HFFc6 (cell line): ENCODE measurements around the gene SLC26A11. TPM values are rescaled to one million over a fixed set of nuclear protein-coding genes. Genes with fewer than 3 reads are reported as not detected.
A peak's percentile ranks its signal among the peaks of the same experiment; 100 is the strongest.

Experiments used
- DNase-seq: peaks from one replicate; pipeline ENCODE4 v3.0.0-alpha.2; 2018
- H3K27ac Mint-ChIP-seq: 2 replicates; pipeline ENCODE4 v1.8.0; 2020; ENCODE audit warnings: mild to moderate bottlenecking, mixed read lengths
- H3K27me3 Mint-ChIP-seq: 2 replicates; pipeline ENCODE4 v1.8.0; 2021; ENCODE audit warnings: mild to moderate bottlenecking, moderate library complexity, mixed read lengths; ENCODE audit not compliant: insufficient read depth
- H3K36me3 Mint-ChIP-seq: 2 replicates; pipeline ENCODE4 v1.8.0; 2021; ENCODE audit warnings: low read depth, mixed read lengths
- H3K4me1 Mint-ChIP-seq: 2 replicates; pipeline ENCODE4 v1.8.0; 2020; ENCODE audit warnings: low read depth, mixed read lengths
- H3K4me3 Mint-ChIP-seq: 2 replicates; pipeline ENCODE4 v1.8.0; 2020; ENCODE audit warnings: mild to moderate bottlenecking, moderate library complexity, mixed read lengths
- H3K9me3 Mint-ChIP-seq: 2 replicates; pipeline ENCODE4 v1.8.0; 2020; ENCODE audit warnings: mild to moderate bottlenecking, mixed read lengths
- total RNA-seq, 6 experiments: library from RNA; stranded (reverse); fragmentation: NEBNext Ultra II Directional; extraction: Animal tissue kit (Norgen Biotek cat#: 25700); gene quantifications; 2 replicates in 1 of 6; 3 replicates in 5 of 6; pipeline ENCODE4 v1.2.3, GENCODE V29; 2021
- TF ChIP-seq, protein P1 (sequence below): fragments of 200-600 bp; sonication (generic); IDR thresholded peaks from 2 replicates; pipeline ENCODE4 v1.5.0; 2021; ENCODE audit warnings: antibody characterized with exemption, mild to moderate bottlenecking

Gene SLC26A11
- total RNA-seq, 6 experiments from 2014 or later: 11.4 to 13.6 (median 12.5) TPM

DNA sequence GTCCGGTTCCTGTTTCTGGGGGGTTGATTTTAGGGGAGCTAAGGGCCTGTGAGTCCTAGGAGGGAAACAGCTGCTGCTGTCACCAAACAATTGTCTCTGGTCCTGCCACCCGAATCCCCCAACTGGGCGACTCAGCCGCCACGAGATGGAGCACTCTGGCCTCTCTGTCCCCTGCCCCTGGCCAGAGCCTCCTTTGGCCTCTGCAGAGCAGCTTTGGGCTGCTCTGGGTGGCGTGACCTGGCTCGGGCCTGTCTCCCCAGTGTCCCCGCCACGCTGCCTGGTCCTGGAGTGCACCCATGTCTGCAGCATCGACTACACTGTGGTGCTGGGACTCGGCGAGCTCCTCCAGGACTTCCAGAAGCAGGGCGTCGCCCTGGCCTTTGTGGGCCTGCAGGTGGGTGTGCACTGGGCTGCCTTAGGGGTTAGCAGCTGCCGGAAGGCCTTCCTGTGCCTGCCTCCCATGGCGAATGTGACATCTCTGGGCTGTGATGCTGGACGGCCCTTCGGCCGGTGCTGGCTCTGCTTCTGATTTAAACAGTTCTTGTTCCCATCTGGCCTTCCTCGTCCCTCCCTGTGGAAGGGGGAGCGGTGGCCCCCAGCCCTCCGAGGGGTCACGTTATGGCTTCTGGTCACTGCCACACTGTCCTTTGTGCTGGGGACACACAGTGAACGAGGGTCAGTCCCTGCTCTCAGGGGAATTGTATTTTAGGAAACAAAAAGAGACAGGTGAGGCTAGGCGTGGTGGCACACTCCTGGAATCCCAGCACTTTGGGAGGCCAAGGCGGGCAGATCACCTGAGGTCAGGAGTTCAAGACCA is 28.9 kb downstream of the SLC26A11 start:
- Mint-ChIP-seq H3K4me3 (no peak overlapping the region), H3K27ac (no peak overlapping the region), H3K27me3 (no peaks in the 10 kb centered on the region), H3K9me3 (no peaks in the 10 kb centered on the region), H3K4me1 (peaks cover 10% of the 10 kb centered on the region), H3K36me3 (no peaks in the 10 kb centered on the region; the same call in 1 of the 2 replicates)
- TF ChIP-seq, protein P1, sequence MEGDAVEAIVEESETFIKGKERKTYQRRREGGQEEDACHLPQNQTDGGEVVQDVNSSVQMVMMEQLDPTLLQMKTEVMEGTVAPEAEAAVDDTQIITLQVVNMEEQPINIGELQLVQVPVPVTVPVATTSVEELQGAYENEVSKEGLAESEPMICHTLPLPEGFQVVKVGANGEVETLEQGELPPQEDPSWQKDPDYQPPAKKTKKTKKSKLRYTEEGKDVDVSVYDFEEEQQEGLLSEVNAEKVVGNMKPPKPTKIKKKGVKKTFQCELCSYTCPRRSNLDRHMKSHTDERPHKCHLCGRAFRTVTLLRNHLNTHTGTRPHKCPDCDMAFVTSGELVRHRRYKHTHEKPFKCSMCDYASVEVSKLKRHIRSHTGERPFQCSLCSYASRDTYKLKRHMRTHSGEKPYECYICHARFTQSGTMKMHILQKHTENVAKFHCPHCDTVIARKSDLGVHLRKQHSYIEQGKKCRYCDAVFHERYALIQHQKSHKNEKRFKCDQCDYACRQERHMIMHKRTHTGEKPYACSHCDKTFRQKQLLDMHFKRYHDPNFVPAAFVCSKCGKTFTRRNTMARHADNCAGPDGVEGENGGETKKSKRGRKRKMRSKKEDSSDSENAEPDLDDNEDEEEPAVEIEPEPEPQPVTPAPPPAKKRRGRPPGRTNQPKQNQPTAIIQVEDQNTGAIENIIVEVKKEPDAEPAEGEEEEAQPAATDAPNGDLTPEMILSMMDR: no peak
- no peak for DNase-seq

DNA sequence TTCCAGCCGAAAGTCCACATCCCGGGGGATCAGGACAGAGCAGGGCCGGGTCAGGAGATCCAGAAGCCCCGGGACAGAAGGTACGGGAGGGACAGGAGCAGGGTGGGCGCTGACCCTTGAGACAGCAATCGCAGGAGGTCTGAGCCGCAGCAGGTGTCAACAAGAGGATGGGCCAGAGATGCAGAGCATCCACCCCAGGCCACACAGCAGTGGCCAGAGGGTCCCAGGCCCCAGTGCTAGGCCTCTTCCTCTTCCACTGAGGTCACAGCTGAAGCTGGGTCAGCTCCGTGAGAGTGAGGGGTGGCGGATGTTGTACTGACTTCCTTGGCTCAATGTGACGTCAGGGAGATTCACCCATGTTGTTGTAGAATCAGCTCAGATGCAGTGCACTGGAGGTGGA is 31.7 kb downstream of the SLC26A11 start:
- H3K36me3 Mint-ChIP-seq: no peaks in the 10 kb centered on the region; the same call in 1 of the 2 replicates
- no peak for DNase-seq
- peaks cover 2% of the 10 kb centered on the region; the same call in 1 of the 2 replicates for H3K27me3 Mint-ChIP-seq

DNA sequence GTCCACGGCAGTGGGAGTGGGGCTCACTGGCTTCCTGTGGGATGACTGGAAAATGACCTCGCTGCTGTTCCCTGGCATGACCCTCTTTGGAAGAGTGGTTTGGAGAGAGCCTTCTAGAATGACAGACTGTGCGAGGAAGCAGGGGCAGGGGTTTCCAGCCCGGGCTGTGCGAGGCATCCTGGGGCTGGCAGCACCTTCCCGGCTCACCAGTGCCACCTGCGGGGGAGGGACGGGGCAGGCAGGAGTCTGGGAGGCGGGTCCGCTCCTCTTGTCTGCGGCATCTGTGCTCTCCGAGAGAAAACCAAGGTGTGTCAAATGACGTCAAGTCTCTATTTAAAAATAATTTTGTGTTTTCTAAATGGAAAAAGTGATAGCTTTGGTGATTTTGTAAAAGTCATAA is 32.6 kb downstream of the SLC26A11 start:
- Mint-ChIP-seq H3K9me3 (no peaks in the 10 kb centered on the region), H3K4me3 (no peak overlapping the region), H3K4me1 (peaks cover 28% of the 10 kb centered on the region), H3K36me3 (no peaks in the 10 kb centered on the region; the same call in 1 of the 2 replicates), H3K27me3 (peaks cover 2% of the 10 kb centered on the region; the same call in 1 of the 2 replicates), H3K27ac (no peak overlapping the region)
- no peak for DNase-seq
- TF ChIP-seq, protein P1: no peak

More for the DNA sequence above, 31.7 kb downstream of the SLC26A11 start:
- Mint-ChIP-seq H3K4me3 (no peak overlapping the region), H3K27ac (no peak overlapping the region), H3K4me1 (peaks cover 28% of the 10 kb centered on the region), H3K9me3 (no peaks in the 10 kb centered on the region)
- TF ChIP-seq, protein P1: no peak

DNA sequence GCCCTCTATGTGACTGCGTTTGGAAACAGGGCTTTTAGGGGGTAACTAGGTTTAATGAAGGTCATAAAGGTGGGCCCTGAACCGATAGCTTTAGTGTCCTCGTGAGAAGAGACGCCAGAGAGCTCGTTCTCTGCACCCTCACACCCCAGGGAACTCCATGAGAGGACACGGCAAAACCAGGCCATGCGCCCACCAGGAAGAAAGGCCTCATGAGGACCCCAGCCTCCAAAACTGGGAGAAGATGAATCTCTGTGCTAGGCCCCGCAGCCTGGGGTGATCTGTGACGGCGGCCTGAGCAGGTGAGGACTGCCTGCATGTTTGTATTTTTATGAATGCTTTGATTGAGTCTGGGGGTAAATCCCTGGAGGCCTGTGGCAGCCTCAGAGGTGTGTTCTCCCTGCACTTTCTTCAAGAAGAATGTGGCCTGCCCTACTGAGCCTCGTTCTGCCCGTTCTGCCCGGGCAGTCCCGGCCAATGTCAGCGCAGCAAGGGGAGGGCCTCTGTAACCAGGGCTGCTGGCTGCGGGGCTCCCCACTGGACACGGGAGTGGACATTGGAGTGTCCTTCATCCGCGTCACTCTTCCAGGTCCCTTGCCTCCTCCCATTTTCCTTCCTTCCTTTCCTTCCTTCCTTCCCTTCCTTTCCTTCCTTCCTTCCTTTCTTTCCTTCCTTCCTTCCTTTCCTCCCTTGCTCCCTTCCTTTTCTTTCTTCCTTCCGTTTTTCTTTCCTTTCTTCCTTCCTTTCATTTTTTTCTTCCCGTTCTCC is 33.6 kb downstream of the SLC26A11 start:
- TF ChIP-seq, protein P1: no peak
- DNase-seq: no peak
- H3K4me1 Mint-ChIP-seq: peaks cover 31% of the 10 kb centered on the region

DNA sequence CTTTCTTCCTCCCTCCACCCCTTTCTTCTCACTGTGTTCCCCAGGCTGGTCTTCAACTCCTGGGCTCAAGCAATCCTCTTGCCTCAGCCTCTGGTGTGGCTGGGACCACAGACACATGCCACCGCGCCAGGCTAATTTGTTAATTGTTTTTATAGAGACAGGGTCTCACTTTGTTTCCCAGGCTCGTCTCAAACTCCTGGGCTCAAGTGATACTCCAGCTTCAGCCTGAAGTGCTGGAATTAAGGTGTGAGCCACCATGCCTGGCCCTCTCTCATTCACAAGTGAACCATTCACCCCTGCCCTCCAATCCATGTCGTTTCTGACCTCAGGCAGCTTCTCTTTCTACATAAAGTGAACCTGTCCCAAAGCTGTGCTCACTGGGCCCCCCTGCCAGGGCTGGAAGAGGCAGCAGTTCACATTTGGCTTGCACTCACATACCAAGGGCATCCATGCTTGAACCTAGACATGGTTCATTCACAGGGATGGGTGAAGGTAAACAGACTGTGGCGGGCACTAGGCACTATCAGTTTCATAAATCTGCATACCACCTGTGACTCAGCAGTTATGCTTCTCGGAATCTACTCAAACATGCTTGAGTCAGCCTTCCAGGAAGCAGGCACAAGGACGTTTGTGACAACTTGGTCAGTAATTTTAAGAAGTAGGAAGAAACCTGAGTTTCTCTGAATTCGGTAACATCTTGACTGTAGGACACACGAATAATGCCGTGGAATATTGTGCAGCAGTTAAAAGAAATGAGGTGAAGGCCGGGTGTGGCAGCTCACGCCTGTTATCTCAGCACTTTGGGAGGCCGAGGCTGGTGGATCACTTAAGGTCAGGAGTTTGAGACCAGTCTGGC is 34.4 kb downstream of the SLC26A11 start:
- H3K9me3 Mint-ChIP-seq: no peaks in the 10 kb centered on the region
- peak overlapping the region; percentile 75 for H3K4me3 Mint-ChIP-seq
- peaks cover 2% of the 10 kb centered on the region; the same call in 1 of the 2 replicates for H3K27me3 Mint-ChIP-seq
- peak overlapping the region; percentile 95 for H3K27ac Mint-ChIP-seq
- H3K36me3 Mint-ChIP-seq: no peaks in the 10 kb centered on the region; the same call in 1 of the 2 replicates
- TF ChIP-seq, protein P1: no peak
- peak; percentile 93 for DNase-seq
- peaks cover 38% of the 10 kb centered on the region for H3K4me1 Mint-ChIP-seq

More for the DNA sequence above, 33.6 kb downstream of the SLC26A11 start:
- Mint-ChIP-seq H3K27me3 (peaks cover 2% of the 10 kb centered on the region; the same call in 1 of the 2 replicates), H3K4me3 (no peak overlapping the region; the same call in 1 of the 2 replicates), H3K9me3 (no peaks in the 10 kb centered on the region), H3K36me3 (no peaks in the 10 kb centered on the region; the same call in 1 of the 2 replicates), H3K27ac (peak overlapping the region; percentile 95)
